ENCODE data around the gene MBNL1.

- TF ChIP-seq MXI1 (IDR thresholded peaks at IDR 0.05; ENCODE audit: borderline replicate concordance, low read depth, low read length): no peak
- no peak for TF ChIP-seq RFX5 (IDR thresholded peaks at IDR 0.05; ENCODE audit: low read depth, low read length)
- TF ChIP-seq, protein P1, sequence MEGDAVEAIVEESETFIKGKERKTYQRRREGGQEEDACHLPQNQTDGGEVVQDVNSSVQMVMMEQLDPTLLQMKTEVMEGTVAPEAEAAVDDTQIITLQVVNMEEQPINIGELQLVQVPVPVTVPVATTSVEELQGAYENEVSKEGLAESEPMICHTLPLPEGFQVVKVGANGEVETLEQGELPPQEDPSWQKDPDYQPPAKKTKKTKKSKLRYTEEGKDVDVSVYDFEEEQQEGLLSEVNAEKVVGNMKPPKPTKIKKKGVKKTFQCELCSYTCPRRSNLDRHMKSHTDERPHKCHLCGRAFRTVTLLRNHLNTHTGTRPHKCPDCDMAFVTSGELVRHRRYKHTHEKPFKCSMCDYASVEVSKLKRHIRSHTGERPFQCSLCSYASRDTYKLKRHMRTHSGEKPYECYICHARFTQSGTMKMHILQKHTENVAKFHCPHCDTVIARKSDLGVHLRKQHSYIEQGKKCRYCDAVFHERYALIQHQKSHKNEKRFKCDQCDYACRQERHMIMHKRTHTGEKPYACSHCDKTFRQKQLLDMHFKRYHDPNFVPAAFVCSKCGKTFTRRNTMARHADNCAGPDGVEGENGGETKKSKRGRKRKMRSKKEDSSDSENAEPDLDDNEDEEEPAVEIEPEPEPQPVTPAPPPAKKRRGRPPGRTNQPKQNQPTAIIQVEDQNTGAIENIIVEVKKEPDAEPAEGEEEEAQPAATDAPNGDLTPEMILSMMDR (conservative IDR thresholded peaks at IDR 0.05; ENCODE audit: low read depth, low read length): no peak
- no peak for TF ChIP-seq POLR2A (IDR thresholded peaks at IDR 0.05; ENCODE audit: low read depth, low read length)
- no peak for TF ChIP-seq BHLHE40 (IDR thresholded peaks at IDR 0.05; ENCODE audit: low read depth, low read length)
- no peak for TF ChIP-seq USF2 (IDR thresholded peaks at IDR 0.05; ENCODE audit: low read depth, low read length)
- TF ChIP-seq RCOR1 (IDR thresholded peaks at IDR 0.05; ENCODE audit: insufficient replicate concordance, low read length): no peak
- no peak for TF ChIP-seq MAZ (IDR thresholded peaks at IDR 0.05; ENCODE audit: borderline replicate concordance, low read depth, low read length)
- no peak for TF ChIP-seq MAFK (IDR thresholded peaks at IDR 0.05; ENCODE audit: low read depth, low read length)
- no peak for TF ChIP-seq CEBPB (IDR thresholded peaks at IDR 0.05; ENCODE audit: low read depth, low read length)
Observed at GRCh38 chr3:152287898-152288576, 19.3 kb downstream of the MBNL1 start.
